GM21576 (cell line): ENCODE results near the gene SLC12A5.

Experiments
- ATAC-seq: cut with Tn5 transposase; IDR thresholded peaks from one replicate; pipeline ENCODE4 v1.9.1; 2021; ENCODE audit warnings: mild to moderate bottlenecking, moderate library complexity; ENCODE audit not compliant: unreplicated experiment

Gene SLC12A5

DNA sequence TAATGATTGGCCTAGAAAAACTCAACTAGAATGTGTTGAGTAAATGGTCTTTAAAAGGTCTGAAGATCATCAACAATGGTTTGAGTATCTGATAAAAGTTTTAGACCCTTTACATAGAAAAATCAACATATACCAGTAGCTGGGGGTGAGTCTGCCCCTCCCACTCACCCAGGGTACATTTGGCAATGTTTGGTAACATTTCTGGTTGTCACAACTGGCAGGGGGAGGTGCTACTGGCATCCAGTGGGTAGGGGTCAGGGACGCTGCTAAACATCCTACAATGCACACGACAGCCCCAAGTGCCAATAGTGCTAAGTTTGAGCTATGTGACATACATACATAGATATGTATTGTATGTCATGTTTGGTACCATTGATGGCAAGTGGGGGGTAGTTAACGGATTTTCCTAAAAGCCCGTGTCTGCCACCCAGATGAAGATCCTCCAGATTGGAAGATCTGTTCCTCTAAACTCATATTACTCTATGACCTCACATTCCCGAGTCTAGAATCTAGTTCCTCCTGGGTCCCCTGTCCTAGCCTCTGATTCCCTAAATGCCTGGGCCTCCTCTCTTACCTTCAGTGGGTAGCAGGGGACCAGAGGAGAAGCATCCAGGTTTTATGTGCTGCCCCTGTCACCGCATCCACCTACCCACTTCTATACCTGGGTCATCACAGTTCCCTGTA is 22.9 kb upstream of the SLC12A5 start:
- no peak for ATAC-seq

DNA sequence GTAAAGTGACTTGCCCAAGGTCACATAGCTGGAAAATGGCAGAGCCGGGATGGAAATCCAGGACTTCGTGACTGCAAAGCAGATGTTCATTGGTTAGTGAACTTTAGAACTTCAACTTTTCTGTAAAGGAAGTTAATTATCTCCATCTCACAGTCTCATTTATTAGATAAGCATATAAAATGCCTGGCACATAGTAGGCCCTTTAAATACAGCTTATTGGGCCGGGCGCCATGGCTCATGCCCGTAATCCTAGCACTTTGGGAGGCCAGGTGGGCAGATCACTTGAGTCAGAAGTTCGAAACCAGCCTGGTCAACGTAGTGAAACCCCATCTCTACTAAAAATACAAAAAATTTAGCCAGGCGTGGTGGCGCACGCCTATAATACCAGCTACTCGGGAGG is 22.1 kb upstream of the SLC12A5 start:
- ATAC-seq, result no peak

GRCh38 chr20:46007671-46008070 is 21.3 kb upstream of the SLC12A5 start:
- no peak for ATAC-seq

DNA sequence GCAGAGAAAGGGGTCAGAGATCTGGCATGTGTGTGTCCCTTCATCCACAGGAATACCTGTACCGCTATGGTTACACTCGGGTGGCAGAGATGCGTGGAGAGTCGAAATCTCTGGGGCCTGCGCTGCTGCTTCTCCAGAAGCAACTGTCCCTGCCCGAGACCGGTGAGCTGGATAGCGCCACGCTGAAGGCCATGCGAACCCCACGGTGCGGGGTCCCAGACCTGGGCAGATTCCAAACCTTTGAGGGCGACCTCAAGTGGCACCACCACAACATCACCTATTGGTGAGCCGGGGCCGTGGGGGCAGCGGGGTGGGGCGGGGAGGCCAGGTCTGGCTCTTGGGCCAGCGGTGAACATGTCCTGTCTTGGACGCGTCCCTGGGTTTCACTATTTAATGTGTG is 19.2 kb upstream of the SLC12A5 start:
- ATAC-seq, result no peak

DNA sequence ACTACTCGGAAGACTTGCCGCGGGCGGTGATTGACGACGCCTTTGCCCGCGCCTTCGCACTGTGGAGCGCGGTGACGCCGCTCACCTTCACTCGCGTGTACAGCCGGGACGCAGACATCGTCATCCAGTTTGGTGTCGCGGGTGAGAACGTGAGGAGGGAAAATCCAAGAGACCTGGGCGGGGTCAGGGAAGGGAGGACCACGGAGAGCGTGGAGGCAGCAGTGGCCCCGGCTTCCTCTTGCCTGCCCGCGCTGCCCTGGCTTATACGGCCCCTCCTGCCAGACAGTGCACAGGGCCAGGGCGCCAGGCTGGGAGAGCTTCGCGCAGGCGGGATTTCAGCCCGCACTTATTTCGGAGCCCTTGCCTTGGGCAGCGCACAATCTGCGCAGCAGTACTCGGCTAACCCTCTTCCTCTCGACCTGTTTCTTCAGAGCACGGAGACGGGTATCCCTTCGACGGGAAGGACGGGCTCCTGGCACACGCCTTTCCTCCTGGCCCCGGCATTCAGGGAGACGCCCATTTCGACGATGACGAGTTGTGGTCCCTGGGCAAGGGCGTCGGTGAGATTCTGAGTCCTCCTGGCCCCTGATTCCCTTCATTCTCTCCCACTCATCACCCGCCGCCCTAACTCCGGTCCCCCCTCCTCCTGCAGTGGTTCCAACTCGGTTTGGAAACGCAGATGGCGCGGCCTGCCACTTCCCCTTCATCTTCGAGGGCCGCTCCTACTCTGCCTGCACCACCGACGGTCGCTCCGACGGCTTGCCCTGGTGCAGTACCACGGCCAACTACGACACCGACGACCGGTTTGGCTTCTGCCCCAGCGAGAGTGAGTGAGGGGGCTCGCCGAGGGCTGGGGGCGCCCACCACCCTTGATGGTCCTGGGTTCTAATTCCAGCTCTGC is 18.3 kb upstream of the SLC12A5 start:
- no peak for ATAC-seq

- no peak for ATAC-seq
These were observed 17.2 kb upstream of the SLC12A5 start for GRCh38 chr20:46011631-46012482.

- no peak for ATAC-seq
These were observed 16.1 kb upstream of the SLC12A5 start for GRCh38 chr20:46012921-46013320.

- ATAC-seq, result no peak
These were observed 15.6 kb upstream of the SLC12A5 start for GRCh38 chr20:46013322-46013828.

DNA sequence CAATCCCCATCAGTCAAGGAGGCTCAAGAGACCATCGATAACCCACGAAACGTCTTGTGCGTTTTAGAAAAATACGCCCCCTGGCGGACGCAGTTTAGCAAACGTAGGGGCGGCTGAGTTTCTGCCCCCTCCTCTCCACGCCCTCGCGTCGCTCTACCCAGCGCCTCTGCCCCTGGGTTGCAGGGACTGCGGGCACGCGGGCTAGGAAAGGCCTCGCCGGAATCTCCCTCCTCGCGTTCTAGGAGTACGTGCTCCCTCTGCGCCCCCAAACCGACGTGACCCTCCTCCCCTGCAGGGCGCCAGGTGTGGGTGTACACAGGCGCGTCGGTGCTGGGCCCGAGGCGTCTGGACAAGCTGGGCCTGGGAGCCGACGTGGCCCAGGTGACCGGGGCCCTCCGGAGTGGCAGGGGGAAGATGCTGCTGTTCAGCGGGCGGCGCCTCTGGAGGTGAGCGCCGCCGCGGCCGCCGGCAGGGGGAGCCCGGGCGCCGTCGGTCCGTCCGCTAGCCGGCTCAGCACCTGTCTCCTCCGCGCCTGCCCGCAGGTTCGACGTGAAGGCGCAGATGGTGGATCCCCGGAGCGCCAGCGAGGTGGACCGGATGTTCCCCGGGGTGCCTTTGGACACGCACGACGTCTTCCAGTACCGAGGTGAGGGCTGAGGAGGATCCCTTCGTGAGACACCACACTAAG is 15.0 kb upstream of the SLC12A5 start:
- ATAC-seq, result peak; percentile 60

GRCh38 chr20:46014517-46015396 is 14.3 kb upstream of the SLC12A5 start:
- no peak for ATAC-seq

DNA sequence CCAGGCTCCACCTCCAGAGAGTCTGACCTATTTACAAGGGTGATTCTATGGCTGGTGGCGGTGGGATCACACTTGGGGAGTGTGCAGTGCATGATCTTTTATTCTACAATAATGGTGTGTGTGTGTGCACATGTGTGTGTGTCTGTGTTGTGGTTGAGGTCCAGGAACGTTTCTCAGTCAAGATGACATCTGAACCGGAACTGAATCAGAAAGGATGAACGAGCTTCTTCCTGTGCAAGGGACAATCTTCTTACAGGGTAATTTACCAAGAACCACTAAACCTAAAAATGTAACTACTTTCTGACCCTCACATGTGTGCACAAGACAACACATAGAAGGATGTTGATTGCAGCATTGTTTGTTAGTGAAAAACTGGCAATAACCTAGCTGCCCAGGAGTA is 11.7 kb upstream of the SLC12A5 start:
- no peak for ATAC-seq

GRCh38 chr20:46018112-46018511 is 10.9 kb upstream of the SLC12A5 start:
- ATAC-seq, result no peak

DNA sequence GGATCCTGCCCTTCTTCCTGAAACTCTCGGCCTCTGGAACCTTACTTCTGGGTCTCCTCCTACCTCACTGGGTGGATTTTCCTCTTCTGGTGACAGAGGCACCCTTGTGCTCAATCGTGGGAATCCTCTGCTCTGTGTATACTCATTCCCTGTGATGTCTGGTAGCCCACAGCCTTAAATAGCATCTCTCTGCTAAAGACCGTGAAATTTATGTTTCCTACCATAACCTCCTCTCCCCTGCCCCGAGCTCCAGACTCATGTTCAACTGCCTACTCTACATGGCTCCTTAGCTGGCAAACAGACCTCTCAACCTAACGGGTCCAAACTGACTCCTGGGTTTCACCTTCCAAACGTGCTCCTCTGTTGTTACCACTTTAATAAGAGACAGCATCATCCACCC is 10.4 kb upstream of the SLC12A5 start:
- no peak for ATAC-seq

GRCh38 chr20:46020555-46020954 is 8.5 kb upstream of the SLC12A5 start:
- no peak for ATAC-seq

GRCh38 chr20:46021361-46022359 is 7.4 kb upstream of the SLC12A5 start:
- ATAC-seq, result no peak

DNA sequence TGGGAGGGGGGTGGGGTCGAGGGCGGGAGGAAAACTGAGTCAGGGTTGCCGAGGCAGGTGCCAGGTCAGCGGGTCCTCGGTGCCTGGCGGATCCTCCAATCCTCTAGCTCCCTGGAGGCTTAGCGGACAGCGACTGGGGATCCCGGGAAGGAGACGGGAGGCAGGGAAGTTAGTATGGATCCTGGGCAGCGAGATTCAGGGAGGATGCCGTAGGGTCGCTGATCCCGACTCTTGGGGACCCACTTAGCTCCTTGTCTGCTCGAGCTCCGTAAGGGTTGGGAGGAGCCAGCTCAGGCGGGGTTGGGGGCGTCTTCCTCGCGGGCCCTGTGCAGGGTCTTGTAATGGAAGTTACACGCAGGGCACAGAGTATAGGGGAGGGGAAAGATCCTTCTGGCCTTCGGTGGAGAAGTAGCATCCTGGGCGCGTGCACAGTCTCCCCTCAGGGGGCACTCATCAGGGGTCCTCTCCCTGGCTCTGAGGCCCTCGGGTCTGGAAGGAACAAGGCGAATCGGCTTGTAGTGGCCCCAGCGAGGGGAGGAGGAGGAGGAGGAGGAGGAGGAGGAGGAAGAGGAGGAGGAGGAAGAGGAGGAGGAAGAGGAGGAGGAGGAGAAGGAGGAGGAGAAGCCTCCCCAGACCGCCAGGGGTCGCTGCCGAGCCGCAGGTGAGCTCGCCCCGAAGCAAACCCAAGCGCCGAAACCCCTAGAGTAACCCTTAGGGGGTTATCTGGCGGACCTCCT is 6.4 kb upstream of the SLC12A5 start:
- ATAC-seq, result no peak

DNA sequence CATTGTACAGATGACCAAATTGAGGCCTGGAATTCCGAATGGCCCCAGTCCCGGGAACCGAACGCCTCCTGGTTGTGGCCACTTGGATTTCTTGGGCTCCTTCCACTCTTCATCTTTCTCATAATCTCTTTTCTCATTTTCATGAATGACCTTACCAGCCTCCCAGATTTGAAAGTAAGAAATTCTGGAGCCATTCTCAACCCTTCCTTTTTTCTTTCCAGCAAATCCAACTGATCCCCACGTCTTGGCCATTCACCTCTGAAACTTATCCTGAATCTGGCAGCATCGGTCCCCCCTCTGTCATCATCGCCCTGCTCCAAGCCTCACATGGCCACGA is 5.9 kb upstream of the SLC12A5 start:
- no peak for ATAC-seq

DNA sequence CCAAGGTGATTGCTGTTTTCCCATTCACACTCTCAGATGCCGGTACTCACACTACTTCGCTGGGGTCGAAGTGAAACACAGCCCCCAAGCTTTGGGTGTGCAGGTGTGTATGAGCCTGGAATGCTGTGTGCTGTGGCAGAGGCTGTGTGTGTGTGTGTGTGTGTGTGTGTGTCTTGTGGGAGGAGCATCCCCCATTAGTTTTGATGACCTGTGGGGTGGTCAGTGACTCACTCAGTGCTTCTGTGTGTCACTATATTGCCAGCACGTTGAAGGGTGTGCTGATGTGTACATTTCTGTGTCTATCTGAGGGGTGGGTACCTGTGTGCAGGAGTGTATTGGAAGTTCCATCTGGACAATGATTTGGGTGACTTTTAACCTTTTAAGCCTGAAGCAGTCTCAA is 5.0 kb upstream of the SLC12A5 start:
- no peak for ATAC-seq
